Adrenal gland (tissue), 5 donors: ENCODE results near the gene CHIC2.

Source experiments
- POLR2A ChIP-seq, 2 donors: fragments of 450-650 bp; IDR thresholded peaks; one replicate each; pipeline ENCODE4 v1.6.1; 2017; ENCODE audit warnings: antibody characterized with exemption in 2 of 2, mild to moderate bottlenecking in 2 of 2, moderate library complexity in 1 of 2
- TF ChIP-seq, protein P1 (sequence below), 6 experiments: fragments of 450-650 bp in 4 of 6; fragments of 200-600 bp in 2 of 6; sonication (generic) in 1 of 6; IDR thresholded peaks; 1 replicate in 5 of 6; 2 replicates in 1 of 6; pipeline versions ENCODE4 v1.5.1 to v1.8.0; 2016 to 2021; ENCODE audit warnings: antibody characterized with exemption in 6 of 6, mild to moderate bottlenecking in 2 of 6, moderate library complexity in 1 of 6
- donor health status: DM: no; HTN: no; CAD: no.

DNA sequence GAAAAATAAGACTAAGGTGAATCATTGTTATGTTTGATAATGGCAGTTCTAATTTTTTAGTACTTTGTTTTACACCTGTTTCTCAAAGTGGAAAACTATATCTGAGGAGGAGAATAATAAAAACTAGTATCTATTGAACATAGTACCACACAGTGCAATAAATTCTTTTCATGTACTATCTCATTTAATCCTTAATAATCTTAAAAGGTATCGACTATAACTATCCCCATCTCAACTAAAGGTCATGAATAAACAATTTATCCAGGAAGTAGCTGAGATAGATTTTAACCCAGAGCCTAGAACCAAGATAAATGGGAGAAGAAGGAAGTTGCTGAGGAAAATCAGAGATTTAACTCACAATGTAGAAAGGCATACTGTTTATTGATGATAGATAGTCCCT, 2.5 kb downstream of the CHIC2 start:
- TF ChIP-seq, protein P1, sequence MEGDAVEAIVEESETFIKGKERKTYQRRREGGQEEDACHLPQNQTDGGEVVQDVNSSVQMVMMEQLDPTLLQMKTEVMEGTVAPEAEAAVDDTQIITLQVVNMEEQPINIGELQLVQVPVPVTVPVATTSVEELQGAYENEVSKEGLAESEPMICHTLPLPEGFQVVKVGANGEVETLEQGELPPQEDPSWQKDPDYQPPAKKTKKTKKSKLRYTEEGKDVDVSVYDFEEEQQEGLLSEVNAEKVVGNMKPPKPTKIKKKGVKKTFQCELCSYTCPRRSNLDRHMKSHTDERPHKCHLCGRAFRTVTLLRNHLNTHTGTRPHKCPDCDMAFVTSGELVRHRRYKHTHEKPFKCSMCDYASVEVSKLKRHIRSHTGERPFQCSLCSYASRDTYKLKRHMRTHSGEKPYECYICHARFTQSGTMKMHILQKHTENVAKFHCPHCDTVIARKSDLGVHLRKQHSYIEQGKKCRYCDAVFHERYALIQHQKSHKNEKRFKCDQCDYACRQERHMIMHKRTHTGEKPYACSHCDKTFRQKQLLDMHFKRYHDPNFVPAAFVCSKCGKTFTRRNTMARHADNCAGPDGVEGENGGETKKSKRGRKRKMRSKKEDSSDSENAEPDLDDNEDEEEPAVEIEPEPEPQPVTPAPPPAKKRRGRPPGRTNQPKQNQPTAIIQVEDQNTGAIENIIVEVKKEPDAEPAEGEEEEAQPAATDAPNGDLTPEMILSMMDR (IDR thresholded peaks at IDR 0.05) = no peak
- TF ChIP-seq POLR2A (IDR thresholded peaks at IDR 0.05) = no peak
